Gastroesophageal sphincter (tissue), 3 donors: ENCODE measurements around the gene NXF1.

Source experiments
- POLR2AphosphoS5 ChIP-seq: sonication (generic); formaldehyde crosslinking; IDR thresholded peaks from one replicate; pipeline ENCODE4 v1.6.1; 2017; ENCODE audit warnings: antibody characterized with exemption
- TF ChIP-seq, protein P1 (sequence below), 4 experiments: fragments of 200-600 bp in 2 of 4; fragments of 450-650 bp in 2 of 4; sonication (generic) in 1 of 4; IDR thresholded peaks; one replicate each; pipeline ENCODE4 v1.5.1; 2017 to 2019; ENCODE audit warnings: antibody characterized with exemption in 4 of 4, mild to moderate bottlenecking in 2 of 4, moderate library complexity in 2 of 4

DNA sequence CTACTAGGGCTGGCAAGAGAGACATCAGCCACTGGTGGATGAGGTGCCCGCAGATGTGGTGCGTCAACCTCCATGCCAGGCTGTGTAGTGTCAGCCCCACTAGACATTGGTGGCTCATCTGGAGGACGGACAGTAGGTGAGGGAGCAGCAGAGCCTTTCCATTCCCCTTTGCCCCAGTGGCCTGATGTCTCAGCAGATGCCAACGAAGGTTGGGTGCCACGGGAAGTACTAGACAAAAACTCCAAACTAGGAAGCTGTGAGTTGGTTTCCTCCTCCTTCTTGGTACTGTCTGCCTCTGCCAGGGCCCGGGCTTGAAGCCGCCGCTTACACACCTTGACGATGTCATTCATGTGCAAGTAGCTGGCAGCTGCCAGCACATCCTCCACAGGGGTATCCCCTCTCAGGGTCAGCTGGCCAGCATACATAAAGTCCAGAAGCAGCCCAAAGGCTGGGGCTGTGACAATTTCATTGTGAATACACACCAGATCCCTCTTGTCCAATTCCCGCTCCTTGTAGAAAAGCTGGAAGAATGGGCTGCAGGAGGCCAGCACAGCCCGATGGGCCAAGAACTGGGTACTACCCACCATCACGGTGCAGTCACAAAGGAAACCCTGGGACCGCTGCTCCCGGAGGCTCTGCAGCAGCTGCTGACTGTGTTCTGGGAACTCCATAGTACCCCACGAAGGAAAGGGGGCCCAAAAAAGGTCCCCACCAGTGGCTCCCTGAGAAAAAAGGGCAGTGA is 52.1 kb downstream of the NXF1 start:
- TF ChIP-seq, protein P1, sequence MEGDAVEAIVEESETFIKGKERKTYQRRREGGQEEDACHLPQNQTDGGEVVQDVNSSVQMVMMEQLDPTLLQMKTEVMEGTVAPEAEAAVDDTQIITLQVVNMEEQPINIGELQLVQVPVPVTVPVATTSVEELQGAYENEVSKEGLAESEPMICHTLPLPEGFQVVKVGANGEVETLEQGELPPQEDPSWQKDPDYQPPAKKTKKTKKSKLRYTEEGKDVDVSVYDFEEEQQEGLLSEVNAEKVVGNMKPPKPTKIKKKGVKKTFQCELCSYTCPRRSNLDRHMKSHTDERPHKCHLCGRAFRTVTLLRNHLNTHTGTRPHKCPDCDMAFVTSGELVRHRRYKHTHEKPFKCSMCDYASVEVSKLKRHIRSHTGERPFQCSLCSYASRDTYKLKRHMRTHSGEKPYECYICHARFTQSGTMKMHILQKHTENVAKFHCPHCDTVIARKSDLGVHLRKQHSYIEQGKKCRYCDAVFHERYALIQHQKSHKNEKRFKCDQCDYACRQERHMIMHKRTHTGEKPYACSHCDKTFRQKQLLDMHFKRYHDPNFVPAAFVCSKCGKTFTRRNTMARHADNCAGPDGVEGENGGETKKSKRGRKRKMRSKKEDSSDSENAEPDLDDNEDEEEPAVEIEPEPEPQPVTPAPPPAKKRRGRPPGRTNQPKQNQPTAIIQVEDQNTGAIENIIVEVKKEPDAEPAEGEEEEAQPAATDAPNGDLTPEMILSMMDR (IDR thresholded peaks at IDR 0.05) = no peak
- no peak for TF ChIP-seq POLR2AphosphoS5
